HG03354 (cell line): ENCODE measurements around the gene DHRS4L2.
"Not testable (repeated sequence)": the region's sequence is repeated elsewhere in the genome, so short reads cannot be mapped to it uniquely, and the experiment has no call there.

ENCODE experiments used
- ATAC-seq: cut with Tn5 transposase; IDR thresholded peaks from one replicate; pipeline ENCODE4 v1.9.1; 2021; ENCODE audit warnings: mild to moderate bottlenecking; ENCODE audit not compliant: unreplicated experiment, poor library complexity, severe bottlenecking

The DHRS4L2 gene

DNA sequence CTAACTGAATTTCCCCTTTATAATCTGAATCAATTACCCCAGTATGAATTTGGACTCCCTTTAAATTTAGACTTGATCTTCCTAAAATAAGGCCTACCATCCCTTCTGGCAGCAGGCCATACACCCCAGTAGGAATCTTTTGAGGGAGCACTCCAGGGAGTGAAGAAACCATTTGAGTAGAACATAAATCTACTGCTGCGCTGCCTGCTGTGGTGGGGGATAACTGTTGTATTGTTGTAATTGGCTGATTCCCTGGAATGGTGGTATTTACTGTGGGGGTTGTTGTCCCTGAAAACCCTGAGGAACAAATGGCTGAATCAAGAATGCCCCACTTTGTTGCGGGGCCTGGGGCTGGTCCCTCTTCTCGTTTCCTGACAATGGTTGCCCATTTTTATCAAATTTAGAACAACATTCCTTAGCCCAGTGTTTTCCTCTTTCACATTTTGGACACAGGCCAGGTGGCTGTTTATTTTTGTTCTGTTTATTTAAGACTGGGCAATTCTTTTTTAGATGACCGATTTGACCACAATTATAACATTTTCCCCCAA lies 24.1 kb downstream of the DHRS4L2 start:
- ATAC-seq: not testable (repeated sequence)

DNA sequence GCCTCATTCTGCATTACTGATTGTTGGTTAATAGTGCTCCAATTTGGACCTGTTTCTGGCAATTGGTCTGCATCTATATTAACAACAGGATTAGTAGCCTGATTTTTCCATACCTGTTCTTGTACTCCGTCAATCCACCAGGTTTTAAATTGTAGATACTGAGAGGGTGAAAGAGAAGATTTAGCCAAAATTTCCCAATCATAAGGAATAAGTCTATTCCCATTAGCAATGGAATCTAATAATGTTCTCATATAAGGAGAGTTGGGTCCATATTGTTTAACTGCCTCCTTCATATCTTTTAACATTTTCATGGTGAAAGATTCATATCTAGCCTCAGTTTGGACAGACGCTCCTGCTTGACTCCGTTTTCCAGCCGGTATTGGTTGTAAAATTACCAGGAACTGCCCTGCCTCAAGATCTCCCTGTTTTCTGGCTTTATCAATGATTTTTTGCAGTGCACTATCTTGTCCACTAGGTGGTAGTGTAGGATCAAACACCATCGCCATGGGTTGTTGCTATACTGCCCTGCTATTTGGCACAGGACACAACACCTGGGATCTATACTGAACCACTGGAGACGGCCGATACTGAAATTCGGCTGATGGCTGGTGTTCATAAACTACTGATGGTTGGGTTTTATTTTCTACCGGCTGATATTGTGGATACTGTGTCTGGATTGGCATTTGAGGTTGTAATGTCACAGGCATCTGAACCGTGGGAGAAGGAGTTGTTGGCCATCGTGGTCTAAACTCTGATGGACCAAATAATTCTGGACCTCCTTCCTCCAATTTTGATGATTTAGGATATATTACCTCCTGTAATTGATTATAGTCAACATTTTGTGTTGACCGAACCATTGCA lies 25.2 kb downstream of the DHRS4L2 start:
- ATAC-seq: peak; percentile 74

DNA sequence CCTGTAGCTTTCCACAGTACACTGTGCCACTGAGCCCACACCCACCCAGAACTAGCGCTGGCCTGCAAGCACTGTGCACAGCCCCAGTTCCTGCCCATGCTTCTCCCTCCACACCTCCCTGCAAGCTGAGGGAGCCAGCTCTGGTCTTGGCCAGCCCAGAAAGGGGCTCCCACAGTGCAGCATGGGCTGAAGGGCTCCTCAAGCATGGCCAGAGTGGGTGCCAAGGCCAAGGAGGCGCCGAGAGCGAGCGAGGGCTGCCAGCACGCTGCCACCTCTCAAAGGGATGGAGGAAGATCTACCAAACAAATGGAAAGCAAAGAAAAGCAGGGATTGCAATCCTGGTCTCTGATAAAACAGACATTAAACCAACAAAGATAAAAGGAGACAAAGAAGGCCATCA lies 27.0 kb downstream of the DHRS4L2 start:
- ATAC-seq: not testable (repeated sequence)

DNA sequence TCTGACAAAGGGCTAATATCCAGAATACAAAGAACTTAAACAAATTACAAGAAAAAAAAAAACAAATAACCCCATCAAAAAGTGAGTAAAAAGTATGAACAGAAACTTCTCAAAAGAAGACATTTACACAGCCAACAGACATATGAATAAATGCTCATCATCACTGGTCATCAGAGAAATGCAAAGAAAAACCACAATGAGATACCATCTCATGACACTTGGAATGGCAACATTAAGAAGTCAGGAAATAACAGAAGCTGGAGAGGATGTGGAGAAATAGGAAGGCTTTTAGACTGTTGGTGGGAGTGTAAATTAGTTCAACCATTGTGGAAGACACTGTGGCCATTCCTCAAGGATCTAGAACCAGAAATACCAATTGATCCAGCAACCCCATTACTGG lies 30.2 kb downstream of the DHRS4L2 start:
- ATAC-seq: not testable (repeated sequence)

DNA sequence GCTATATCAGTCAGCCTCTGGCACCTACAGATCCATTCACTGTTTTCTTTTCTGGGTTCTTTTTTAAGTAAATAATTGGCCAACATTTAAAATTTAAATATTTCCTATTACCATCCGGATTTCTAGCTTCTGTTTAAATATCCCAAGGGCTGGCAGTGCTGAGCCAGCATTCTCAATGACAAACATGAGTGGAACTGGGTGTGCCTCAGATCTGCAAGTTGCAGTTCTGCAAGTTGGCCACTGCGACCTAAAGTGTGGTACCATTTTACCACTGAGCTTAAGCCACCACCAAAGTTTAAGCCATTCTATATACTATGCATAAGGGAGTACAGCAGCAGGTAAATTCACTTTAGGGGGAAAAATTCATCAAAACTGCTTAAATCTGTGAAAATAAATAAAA lies 31.2 kb downstream of the DHRS4L2 start:
- ATAC-seq: not testable (repeated sequence)

DNA sequence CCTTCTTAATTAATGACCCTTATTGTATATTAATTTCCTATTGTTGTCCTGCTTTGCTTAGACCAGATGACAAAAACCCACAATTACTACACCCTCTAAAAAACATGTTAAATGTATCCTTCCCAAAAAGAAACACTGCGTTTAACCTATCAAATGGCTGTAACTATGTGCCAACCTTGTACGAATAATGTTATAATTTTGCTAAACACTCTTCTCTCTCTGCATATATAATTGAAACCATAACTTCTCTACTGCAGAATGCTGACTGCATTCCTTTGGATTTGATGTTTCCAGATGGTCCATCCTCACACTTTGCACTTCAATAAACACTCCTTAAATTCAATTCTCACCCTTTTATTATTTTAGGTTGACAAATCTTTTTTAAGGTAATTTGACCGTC lies 31.8 kb downstream of the DHRS4L2 start:
- ATAC-seq: not testable (repeated sequence)

DNA sequence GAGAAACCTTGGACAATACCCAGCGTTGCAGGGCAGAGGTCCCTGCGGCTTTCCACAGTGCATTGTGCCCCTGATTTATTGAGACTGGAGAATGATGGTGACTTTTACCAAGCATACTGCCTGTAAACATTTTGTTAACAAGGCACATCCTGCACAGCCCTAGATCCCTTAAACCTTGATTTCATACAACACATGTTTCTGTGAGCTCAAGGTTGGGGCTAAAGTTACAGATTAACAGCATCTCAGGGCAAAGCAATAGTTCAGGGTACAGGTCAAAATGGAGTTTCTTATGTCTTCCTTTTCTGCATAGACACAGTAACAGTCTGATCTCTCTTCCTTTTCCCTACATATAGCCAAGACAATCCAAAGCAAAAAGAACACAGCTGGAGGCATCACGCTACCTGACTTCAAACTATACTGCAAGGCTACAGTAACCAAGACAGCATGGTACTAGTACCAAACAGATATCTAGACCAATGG lies 36.2 kb downstream of the DHRS4L2 start:
- not testable (repeated sequence) for ATAC-seq

DNA sequence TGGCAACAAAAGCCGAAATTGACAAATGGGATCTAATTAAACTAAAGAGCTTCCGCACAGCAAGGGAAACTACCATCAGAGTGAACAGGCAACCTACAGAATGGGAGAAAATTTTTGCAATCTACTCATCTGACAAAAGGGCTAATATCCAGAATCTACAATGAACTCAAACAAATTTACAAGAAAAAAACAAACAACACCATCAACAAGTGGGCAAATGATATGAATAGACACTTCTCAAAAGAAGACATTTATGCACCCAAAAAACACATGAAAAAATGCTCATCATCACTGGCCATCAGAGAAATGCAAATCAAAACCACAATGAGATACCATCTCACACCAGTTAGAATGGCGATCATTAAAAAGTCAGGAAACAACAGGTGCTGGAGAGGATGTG lies 41.0 kb downstream of the DHRS4L2 start:
- ATAC-seq: not testable (repeated sequence)

DNA sequence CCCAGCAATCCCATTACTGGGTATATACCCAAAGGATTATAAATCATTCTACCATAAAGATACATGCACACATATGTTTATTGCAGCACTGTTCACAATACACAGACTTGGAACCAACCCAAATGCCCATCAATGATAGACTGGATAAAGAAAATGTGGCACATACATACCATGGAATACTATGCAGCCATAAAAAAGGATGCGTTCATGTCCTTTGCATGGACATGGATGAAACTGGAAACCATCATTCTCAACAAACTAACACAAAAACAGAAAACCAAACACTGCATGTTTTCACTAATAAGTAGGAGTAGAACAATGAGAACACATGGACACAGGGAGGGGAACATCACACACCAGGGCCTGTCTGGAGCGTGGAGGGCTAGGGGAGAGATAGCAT lies 42.6 kb downstream of the DHRS4L2 start:
- not testable (repeated sequence) for ATAC-seq

DNA sequence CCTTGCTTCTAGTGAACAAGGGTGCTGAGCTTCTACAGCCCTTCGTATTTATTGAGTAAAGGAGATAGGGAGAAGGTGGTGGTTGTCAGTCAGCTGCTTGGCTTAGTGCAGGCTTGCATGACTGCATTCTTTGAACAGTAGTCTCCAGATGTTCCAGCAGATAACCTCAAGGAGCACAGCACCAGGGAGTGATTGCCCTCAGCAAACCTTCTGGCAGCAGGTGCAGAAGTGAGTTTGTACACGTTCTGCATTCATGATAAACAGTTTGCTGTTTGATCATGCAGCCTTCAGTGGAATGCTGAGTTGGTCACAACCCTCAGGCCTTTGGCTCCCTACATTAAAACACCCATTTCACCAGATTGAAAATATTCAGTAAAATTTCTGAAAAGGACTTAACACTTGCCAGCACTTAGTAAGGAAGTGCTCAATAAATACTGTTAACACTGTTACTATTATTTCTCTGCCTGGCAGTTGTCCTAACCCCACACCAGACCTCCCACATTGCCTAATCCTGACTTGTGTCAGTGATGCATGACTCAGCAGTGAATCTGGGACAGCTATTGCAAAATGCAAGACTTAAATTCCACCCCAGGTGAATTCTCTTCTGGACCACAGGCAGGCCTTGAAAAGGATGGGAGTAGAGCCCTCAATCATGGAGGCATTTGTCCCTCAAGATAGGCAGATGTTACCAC lies 44.1 kb downstream of the DHRS4L2 start:
- ATAC-seq: no peak

DNA sequence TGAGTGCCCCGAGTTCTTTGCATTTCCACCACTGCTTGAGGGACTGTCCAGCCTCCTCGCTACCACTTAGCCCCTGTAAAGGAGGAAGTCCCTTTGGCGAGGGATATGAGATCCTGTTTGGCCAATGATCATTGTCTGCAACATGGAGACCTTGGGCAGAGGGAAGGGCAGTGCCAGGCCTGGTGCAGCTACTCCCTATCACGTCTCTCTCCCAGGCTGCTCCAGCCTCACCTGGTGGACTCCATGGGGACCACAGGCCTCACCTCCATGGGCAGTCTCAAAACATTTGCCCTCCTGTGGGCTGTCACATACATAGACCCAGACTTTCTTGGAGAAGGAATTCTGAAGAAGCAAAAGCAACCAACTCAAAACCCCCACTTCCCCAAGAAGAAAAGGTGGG lies 47.0 kb downstream of the DHRS4L2 start:
- ATAC-seq: not testable (repeated sequence)

DNA sequence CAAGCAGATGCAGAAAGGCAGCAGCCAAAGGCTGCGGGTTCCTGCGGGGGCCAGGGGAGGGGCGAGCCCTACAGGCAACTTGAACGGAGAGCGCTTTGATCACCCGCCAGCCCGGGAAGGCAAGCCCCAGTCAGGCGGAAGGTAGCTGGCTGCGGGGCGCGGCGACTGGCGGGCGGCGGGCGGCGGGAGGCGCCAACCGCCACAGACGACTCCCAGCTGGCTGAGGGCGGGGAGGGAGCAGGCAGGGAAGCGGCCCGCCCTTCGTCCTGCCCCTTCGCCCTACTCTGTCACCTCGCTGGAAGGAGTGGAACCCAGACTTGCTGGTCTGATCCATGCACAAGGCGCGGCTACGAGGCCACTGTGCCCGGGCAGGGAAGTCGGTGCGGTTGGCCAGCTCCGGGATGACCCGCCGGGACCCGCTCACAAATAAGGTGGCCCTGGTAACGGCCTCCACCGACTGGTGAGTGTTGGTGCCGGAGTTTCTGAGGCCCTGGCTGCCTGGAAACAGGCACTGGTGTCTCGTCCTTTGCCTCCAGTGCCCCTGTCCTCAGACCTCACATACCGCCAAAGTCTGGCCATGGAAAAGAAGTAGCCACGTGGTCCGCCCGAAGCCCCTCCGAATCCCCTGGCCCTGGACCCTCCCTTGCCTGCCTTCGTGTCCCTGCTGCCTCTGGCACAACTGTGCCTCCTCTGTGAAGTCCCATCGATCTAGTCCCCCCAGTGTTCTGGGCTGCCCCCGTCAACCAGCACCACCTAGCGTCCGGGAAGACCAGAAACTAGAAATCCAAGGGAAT lies 47.6 kb downstream of the DHRS4L2 start:
- ATAC-seq: peak; percentile 70

DNA sequence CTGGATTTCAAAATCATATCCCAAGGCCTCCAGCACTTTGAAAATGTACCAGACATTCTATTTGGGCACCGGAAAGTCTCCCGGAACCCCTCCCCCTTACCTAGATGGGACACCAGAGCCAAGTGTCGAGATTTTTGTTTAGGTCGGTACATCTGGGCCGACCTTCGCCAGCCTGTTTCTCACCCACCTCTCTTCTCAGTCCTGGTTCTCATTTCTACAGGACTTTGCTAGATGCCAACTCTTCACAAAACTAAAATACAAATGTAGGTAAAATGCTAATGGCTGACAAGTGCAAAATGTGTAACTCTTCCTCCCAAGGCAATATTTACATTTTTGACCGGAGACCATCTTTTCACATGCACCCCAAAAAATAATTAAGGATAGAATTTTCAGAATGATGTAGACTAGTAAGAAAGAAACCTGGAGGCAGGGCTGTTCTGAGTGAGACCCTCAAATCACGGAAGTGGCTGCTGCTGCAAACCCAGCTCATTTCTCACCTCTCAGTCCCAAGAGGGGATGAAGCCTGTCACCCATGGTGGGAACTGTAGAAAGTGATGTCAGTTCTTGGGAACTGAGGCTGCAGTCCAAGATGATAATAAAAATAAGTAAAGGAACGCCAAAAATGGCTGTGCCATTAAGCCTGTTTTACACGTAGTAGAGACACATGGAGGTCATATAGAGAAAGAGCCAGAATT lies 48.4 kb downstream of the DHRS4L2 start:
- not testable (repeated sequence) for ATAC-seq

DNA sequence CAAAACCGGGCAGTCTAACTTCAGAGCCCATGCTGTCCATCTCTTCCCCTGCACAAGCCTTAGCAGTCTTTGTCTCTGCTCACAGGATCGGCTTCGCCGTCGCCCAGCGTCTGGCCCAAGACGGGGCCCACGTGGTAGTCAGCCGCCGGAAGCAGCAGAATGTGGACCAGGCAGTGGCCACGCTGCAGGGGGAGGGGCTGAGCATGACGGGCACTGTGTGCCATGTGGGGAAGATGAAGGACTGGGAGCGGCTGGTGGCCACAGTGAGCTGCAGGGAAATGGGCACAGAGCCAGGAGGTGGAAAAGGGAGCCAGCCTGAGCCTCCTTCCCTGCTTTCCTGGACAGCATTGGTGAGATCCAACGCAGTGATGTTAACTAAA lies 48.9 kb downstream of the DHRS4L2 start:
- ATAC-seq: no peak

DNA sequence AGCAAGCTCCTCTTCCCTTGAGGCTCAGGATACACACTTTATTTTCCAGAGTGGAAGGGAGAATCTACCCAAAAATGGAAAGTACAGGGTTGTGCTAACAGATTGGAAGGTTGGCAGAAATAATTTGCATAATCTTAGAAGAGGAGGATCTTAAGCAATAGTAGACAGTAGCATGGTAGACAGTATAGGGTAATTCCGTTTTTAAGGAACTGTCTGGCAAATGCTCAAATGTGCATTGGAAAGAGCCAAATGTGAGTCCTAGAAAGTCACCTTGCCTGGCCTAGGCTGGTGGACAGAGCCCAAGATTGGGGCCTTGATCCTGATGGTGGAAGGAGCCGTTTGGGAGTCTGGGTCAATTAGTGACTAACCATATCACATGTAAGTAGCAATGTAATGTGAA lies 50.0 kb downstream of the DHRS4L2 start:
- ATAC-seq: no peak

DNA sequence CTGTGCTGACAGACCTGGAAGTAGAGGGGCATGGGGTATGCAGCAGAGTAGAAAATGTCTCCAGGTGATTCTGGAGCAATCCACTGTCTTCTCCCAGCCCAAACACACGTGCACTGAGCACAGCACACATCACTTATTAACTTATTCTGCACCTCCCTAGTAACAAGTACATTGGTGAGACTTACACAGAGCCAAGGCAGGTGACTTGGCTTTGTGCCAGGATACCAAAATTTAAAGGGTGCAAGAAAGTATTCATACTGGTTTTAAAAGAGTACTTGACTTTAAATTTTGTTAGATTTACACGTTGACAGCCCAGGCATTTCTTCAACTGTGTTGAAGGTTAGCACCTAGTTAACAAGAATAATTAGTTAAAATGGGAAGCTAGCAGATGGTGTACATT lies 52.0 kb downstream of the DHRS4L2 start:
- ATAC-seq: no peak

DNA sequence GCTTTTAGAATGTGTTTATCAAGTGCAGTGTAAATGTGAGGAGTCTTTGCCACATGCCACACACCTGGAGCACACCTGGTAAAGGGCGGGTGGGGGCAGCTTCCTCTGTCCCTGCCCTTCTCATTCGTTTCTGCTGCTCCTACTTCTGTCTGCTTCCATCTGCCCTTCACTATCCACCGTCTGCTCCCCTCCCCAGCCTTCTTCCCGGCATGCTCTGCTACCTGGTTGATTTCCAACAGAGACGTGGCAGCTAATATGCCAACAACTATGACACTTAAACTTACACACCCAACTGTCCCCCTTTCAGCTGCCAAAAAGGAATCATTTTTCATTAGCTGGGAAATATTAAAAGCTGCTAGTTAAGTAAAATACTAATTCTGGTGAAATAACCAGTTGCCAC lies 54.0 kb downstream of the DHRS4L2 start:
- ATAC-seq: no peak

DNA sequence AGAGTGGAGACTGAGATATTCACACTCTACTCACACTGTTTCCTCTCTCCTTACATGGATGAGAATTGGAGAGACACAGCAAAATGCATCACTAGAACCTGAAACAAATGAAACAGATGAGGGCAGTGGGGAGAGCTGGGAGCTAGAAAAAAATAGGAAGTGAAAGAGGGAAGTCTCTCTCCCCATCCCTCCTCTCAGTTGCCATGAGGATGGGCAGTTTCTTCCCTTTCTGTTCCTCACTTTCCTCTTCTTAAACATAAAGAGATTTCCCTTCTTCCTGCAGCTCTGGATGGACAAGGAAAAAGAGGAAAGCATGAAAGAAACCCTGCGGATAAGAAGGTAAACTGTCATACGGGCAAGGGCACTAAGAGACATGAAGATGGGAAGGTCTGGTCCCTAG lies 60.3 kb downstream of the DHRS4L2 start:
- not testable (repeated sequence) for ATAC-seq

DNA sequence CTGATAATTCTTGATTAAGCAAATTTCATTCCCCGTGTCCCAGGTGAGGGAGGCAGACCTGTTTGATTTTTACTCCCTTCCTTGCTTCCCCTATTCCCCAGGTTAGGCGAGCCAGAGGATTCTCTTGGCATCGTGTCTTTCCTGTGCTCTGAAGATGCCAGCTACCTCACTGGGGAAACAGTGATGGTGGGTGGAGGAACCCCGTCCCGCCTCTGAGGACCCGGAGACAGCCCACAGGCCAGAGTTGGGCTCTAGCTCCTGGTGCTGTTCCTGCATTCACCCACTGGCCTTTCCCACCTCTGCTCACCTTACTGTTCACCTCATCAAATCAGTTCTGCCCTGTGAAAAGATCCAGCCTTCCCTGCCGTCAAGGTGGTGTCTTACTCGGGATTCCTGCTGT lies 62.0 kb downstream of the DHRS4L2 start:
- ATAC-seq: not testable (repeated sequence)
